C4-2B (cell line): ENCODE measurements around the gene CAMKK2.

Experiments
- ZFX ChIP-seq: fragments of 450-650 bp; IDR thresholded peaks from 2 replicates; pipeline ENCODE4 v1.6.1; 2017
- TF ChIP-seq, protein P1 (sequence below): fragments of 450-650 bp; conservative IDR thresholded peaks from 2 replicates; pipeline ENCODE4 v1.5.1; 2017; ENCODE audit warnings: mild to moderate bottlenecking

DNA sequence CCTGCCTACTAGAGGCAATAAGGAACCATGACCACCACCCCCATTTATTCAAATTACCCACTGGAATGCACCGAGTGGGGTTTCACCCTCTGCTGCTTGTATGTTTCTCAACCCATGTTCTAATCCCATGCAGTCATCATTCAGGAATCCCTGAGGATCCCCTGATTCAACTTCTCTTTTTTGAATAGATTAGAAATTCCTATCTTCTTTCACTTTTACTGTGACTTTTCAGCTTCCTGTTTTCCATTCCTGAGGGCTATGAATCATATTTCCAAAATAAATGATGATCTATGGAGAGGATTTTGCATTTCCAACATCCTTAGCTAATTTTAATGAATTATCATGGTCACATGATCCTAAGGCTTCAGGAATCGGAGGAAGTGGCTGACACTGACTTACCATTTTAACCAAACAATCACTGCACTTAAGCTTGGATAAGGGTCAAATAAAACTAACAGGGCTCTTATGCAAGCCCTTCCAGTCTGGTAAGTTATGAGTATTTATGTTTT is 105.9 kb downstream of the CAMKK2 start:
- TF ChIP-seq, protein P1, sequence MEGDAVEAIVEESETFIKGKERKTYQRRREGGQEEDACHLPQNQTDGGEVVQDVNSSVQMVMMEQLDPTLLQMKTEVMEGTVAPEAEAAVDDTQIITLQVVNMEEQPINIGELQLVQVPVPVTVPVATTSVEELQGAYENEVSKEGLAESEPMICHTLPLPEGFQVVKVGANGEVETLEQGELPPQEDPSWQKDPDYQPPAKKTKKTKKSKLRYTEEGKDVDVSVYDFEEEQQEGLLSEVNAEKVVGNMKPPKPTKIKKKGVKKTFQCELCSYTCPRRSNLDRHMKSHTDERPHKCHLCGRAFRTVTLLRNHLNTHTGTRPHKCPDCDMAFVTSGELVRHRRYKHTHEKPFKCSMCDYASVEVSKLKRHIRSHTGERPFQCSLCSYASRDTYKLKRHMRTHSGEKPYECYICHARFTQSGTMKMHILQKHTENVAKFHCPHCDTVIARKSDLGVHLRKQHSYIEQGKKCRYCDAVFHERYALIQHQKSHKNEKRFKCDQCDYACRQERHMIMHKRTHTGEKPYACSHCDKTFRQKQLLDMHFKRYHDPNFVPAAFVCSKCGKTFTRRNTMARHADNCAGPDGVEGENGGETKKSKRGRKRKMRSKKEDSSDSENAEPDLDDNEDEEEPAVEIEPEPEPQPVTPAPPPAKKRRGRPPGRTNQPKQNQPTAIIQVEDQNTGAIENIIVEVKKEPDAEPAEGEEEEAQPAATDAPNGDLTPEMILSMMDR, result no peak
- TF ChIP-seq ZFX, result no peak
